ENCODE results near the gene OR5AC2.
A peak's percentile ranks its signal among the peaks of the same experiment; 100 is the strongest.

Gene OR5AC2

DNA sequence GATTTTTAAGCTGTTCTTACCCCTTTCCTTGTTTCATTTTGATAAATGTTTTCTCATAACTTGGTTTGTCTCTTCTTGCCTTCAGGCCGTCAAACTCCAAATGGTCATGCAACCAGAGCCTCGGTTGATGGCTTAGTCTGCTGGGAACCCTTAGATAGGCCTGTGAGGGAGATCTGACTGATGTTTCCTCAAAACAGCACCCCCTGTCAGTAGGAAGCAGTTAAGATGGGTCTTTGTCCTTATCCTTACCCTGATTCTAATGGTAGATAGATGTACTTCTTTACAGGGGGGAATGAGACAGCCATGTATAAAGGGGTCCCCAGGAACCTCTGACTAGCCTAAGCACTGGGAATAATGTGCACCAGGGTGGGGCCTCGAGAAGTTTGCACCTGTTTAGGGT lies 27.3 kb downstream of the OR5AC2 start:
- no peaks in the 10 kb centered on the region for H3K9me3 ChIP-seq
- DNase-seq = no peak
- no peaks in the 10 kb centered on the region for H3K4me1 ChIP-seq
- no peaks in the 10 kb centered on the region for H3K27me3 ChIP-seq
- no peak overlapping the region for H3K4me3 ChIP-seq (ENCODE audit: low read depth, low read length)
- no peaks in the 10 kb centered on the region for H3K36me3 ChIP-seq
- TF ChIP-seq CTCF (IDR thresholded peaks at IDR 0.05; ENCODE audit: low read depth, low read length) = no peak

DNA sequence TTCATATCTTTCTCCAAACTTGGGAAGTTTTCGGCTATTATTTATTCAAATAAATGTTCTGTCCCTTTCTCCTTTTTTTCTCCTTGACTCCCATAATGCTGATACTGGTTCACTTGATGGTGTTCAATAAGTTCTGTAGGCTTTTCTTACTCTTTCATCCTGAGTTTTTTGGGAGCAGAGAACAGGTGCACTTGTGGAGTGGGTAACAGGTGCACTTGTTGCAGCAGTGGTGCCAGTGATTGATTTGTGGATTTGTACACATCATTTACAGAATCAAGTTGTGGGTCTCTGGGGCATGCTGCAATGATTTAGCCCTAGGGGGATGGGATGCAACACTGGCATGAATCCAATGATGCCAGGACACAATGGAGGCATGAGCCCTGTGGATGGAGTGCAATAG lies 28.7 kb downstream of the OR5AC2 start:
- Histone ChIP-seq H3K9me3 (no peaks in the 10 kb centered on the region), H3K4me3 (ENCODE audit: low read depth, low read length) (no peak overlapping the region), H3K4me1 (no peaks in the 10 kb centered on the region), H3K27me3 (no peaks in the 10 kb centered on the region), H3K36me3 (no peaks in the 10 kb centered on the region)
- no peak for DNase-seq
- no peak for TF ChIP-seq CTCF (IDR thresholded peaks at IDR 0.05; ENCODE audit: low read depth, low read length)

DNA sequence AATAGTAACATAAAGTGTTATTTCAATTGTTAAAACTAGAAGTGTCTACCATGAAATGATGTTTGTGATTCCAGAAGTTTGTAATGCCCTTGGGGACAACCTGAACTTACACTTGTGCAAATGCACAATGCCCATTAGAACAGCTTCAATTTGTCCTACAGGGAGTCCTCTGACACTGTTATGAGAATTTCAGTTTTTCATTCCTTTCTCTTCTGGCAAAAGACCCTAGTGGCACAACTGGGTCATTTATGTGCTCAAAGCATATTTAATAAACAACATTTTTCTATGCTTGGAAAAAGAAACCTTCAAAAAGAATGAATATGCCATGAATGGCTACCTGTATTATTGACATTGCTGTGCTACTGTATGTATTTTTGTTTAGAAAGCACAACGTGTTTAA lies 43.4 kb downstream of the OR5AC2 start, which contains the start of gene OR5H1:
Gene OR5H1, plus strand, starts transcription at position 301 of the 400 bp plus-strand sequence. CDS start 1,977 bp downstream, outside the sequence.
- TF ChIP-seq CTCF (IDR thresholded peaks at IDR 0.05; ENCODE audit: low read depth, low read length) = no peak
- H3K4me1 ChIP-seq = no peaks in the 10 kb centered on the region

GRCh38 chr3:98136631-98137030 lies 49.7 kb downstream of the OR5AC2 start:
- Histone ChIP-seq H3K27me3 (no peaks in the 10 kb centered on the region), H3K36me3 (no peaks in the 10 kb centered on the region), H3K9me3 (no peaks in the 10 kb centered on the region), H3K4me1 (peaks cover 4% of the 10 kb centered on the region), H3K4me3 (ENCODE audit: low read depth, low read length) (no peak overlapping the region)
- peak; percentile 40 for DNase-seq
- TF ChIP-seq CTCF (IDR thresholded peaks at IDR 0.05; ENCODE audit: low read depth, low read length) = no peak

More for the DNA sequence above, 43.4 kb downstream of the OR5AC2 start, which contains the start of gene OR5H1:
- no peak within 1 kb of the TSS for H3K4me3 ChIP-seq (ENCODE audit: low read depth, low read length)
- no peaks in the 10 kb centered on the region for H3K36me3 ChIP-seq
- H3K9me3 ChIP-seq = no peaks in the 10 kb centered on the region
- DNase-seq = no peak
- no peaks in the 10 kb centered on the region; the same call in 1 of the 2 replicates for H3K27me3 ChIP-seq
